MCF 10A (cell line): ENCODE measurements around the gene EMC1. TPM values are rescaled to one million over a fixed set of nuclear protein-coding genes. Genes with fewer than 3 reads are reported as not detected.

Source experiments
- BruUV-seq: library from RNA; stranded (reverse); fragments of 400-500 nt; replicated peaks from 2 replicates; lab custom pipeline; 2021; lab: Mats Ljungman, UMichigan
- CTCF ChIA-PET: fragments of 300-600 bp; sonication (Branson Sonifier 250); formaldehyde crosslinking; extraction: SDS; loops from one replicate; lab custom pipeline; 2021; ENCODE audit warnings: antibody characterized with exemption, inconsistent platforms; lab: Yijun Ruan, JAX
- POLR2A ChIA-PET: fragments of 300-600, 350-650 bp; sonication (Branson Sonifier 250); formaldehyde crosslinking; extraction: SDS; loops from one replicate; lab custom pipeline; 2020; ENCODE audit warnings: antibody characterized with exemption, inconsistent platforms; lab: Yijun Ruan, JAX
- DNase-seq: peaks from one replicate; pipeline ENCODE4 v3.0.0-alpha.2; 2018; ENCODE audit not compliant: unreplicated experiment
- H3K27ac Mint-ChIP-seq: one replicate; pipeline ENCODE4 v1.8.0; 2022; ENCODE audit warnings: mild to moderate bottlenecking, low read depth, mixed read lengths; ENCODE audit not compliant: unreplicated experiment
- H3K27me3 Mint-ChIP-seq: one replicate; pipeline ENCODE4 v1.8.0; 2022; ENCODE audit warnings: mixed read lengths; ENCODE audit not compliant: insufficient read depth, unreplicated experiment
- H3K36me3 Mint-ChIP-seq: one replicate; pipeline ENCODE4 v1.8.0; 2022; ENCODE audit warnings: mild to moderate bottlenecking, moderate library complexity, mixed read lengths; ENCODE audit not compliant: insufficient read depth, unreplicated experiment
- H3K4me1 Mint-ChIP-seq: one replicate; pipeline ENCODE4 v1.8.0; 2022; ENCODE audit warnings: mixed read lengths; ENCODE audit not compliant: insufficient read depth, unreplicated experiment
- H3K4me3 Mint-ChIP-seq: one replicate; pipeline ENCODE4 v1.8.0; 2022; ENCODE audit warnings: mild to moderate bottlenecking, moderate library complexity, mixed read lengths; ENCODE audit not compliant: unreplicated experiment
- H3K9me3 Mint-ChIP-seq: one replicate; pipeline ENCODE4 v1.8.0; 2022; ENCODE audit warnings: mixed read lengths; ENCODE audit not compliant: unreplicated experiment
- CTCF ChIP-seq: fragments of 200-600 bp; IDR thresholded peaks from one replicate; pipeline ENCODE4 v1.8.0; 2022; ENCODE audit warnings: antibody characterized with exemption, mild to moderate bottlenecking; ENCODE audit not compliant: unreplicated experiment
- intact Hi-C: fragments of 100-400 bp; cut with micrococcal nuclease; formaldehyde crosslinking; loops from 2 replicates; pipeline ENCODE4 v1.14.1; 2022
- total RNA-seq: library from RNA; stranded (reverse); gene quantifications from 2 replicates; pipeline ENCODE4 v1.2.3, GENCODE V29; 2022

EMC1 gene
- total RNA-seq, 1 experiment from 2014 or later, result 75.9 TPM

DNA sequence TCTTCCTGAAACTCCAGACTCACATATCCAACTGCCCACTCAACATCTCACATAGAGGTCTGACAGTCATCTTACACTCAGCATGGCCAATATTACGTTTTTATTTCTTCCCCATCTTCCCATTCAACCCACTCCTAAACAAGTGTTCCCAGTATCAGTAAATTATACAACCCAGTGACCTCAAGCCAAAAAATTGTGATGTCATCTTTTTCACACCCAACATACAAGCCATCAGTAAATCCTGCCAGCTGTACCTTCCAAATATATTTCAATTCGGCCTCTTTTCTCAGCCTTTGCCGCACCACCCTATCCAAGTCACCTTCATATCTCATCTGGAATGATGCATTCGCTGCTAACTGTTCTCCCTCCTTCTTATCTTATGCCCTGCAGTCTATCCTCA lies 60.9 kb downstream of the EMC1 start:
- intact Hi-C loops, result no loop called here
- BruUV-seq, result no TSS peak
- H3K4me3 Mint-ChIP-seq, result no peak overlapping the region
- ChIA-PET CTCF (interaction anchor here (1.0 kb wide), 1 partner anchor 25 kb away, joined by 4 read pairs; no protein-coding TSS in a partner anchor), POLR2A (no interaction called here)
- H3K4me1 Mint-ChIP-seq, result no peaks in the 10 kb centered on the region
- DNase-seq, result no peak
- H3K9me3 Mint-ChIP-seq, result no peaks in the 10 kb centered on the region
- H3K27me3 Mint-ChIP-seq, result no peaks in the 10 kb centered on the region
- peaks cover 87% of the 10 kb centered on the region for H3K36me3 Mint-ChIP-seq
- H3K27ac Mint-ChIP-seq, result no peak overlapping the region
- TF ChIP-seq CTCF, result no peak

DNA sequence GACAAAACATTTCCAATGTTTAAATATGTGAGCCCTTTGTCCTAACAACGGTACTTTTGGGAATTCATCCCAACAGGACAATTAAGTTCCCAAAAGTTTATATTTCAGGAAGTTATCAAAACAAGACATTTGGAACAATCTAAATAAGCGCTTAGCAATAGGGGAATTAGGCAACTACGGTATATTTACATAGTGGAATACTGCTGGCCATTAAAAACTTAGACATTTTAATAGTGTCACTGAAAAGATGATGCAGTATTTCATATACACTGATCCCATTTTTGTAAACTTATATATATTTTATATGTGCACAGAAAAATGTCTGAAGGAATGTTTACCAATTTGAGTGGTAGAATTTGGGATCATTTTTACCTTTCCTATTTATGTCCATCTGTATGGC lies 62.1 kb downstream of the EMC1 start:
- BruUV-seq, result no TSS peak
- Mint-ChIP-seq H3K27ac (no peak overlapping the region), H3K4me1 (no peaks in the 10 kb centered on the region), H3K9me3 (no peaks in the 10 kb centered on the region), H3K27me3 (no peaks in the 10 kb centered on the region), H3K36me3 (peaks cover 92% of the 10 kb centered on the region), H3K4me3 (no peak overlapping the region)
- ChIA-PET POLR2A (interaction anchor here (0.7 kb wide), 1 partner anchor 119 kb away, joined by 3 read pairs; no protein-coding TSS in a partner anchor), CTCF (no interaction called here)
- intact Hi-C loops, result no loop called here
- no peak for DNase-seq
- TF ChIP-seq CTCF, result no peak

- TF ChIP-seq CTCF, result no peak
- CTCF ChIA-PET, result no interaction called here
Observed at GRCh38 chr1:19187852-19188251, 63.5 kb downstream of the EMC1 start.

DNA sequence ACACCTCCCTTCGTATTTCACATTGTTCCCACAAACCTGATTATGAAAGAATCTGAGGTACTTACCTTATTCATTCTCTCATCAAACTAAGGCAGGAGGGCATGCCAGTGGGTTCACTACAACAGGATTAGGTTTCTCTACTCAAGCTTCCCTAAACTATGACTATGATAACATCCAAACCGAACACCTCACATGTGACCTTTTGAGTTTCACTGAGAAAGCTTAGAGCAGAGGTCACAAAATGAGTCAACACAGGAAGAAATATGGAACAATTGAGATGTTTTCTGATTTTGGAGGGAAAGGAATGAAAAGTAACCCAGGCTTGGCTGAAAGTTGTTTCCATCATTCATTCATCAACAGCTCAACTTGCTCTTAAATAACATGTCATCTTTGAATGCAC lies 65.3 kb downstream of the EMC1 start:
- intact Hi-C loops, result no loop called here
- Mint-ChIP-seq H3K9me3 (no peaks in the 10 kb centered on the region), H3K27me3 (no peaks in the 10 kb centered on the region), H3K4me3 (no peak overlapping the region), H3K4me1 (no peaks in the 10 kb centered on the region), H3K36me3 (peaks cover 92% of the 10 kb centered on the region), H3K27ac (no peak overlapping the region)
- DNase-seq, result no peak
- ChIA-PET CTCF (interaction anchor here (0.6 to 1.2 kb wide), 2 partner anchors 76 to 157 kb away, joined by 3 read pairs; no protein-coding TSS in a partner anchor), POLR2A (no interaction called here)
- no peak for TF ChIP-seq CTCF
- BruUV-seq, result no TSS peak

More at GRCh38 chr1:19187852-19188251, 63.5 kb downstream of the EMC1 start:
- intact Hi-C loops, result no loop called here
- Mint-ChIP-seq H3K27ac (no peak overlapping the region), H3K4me3 (no peak overlapping the region), H3K4me1 (no peaks in the 10 kb centered on the region), H3K9me3 (no peaks in the 10 kb centered on the region), H3K36me3 (peaks cover 92% of the 10 kb centered on the region), H3K27me3 (no peaks in the 10 kb centered on the region)
- no TSS peak for BruUV-seq
- DNase-seq, result no peak
- POLR2A ChIA-PET, result interaction anchor here (0.6 to 0.7 kb wide), 2 partner anchors 19 to 453 kb away, joined by 3 read pairs; no protein-coding TSS in a partner anchor
